HG02798 (cell line): ENCODE results near the gene RHOJ.

Experiments used
- ATAC-seq: cut with Tn5 transposase; IDR thresholded peaks from one replicate; pipeline ENCODE4 v1.9.1; 2021; ENCODE audit warnings: mild to moderate bottlenecking; ENCODE audit not compliant: unreplicated experiment, poor library complexity

RHOJ gene

DNA sequence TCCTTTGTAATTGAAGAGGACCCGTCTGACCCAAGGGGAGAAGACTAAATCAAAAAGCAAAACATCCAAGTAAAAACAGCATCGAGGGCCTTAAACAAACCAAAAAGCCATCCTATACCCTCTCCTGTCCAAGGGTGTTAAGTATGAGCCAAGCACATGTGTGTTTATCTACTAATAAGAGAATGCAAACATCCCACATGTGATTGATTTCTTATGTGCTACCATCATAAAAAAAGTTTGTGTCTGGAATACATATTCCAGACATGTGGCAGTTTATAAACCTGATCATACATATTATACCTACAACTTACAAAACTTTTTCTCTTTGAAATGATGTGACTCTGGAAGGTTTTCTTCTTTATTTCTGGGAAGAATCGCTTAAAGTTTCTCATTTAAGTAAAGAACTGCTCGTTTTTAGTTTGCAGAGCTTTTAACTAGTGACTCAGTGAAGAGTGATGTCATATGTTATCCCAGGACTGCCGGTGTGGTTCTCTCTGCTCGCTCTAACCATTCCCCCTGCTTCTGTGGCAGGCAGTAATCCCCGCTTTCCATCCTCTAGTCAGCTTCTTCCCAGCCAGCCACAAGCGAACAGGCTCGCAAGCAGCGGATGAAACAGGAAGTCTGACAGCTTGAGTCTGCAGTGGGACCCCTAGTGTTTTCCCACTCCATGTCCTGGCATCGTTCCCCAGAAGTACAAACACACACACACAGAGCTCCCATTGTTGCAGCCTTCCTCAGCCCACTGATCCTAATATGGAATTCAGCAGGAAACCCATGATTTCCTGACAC lies 431 bp upstream of the RHOJ start:
- no peak for ATAC-seq

- ATAC-seq = no peak
Measured at GRCh38 chr14:63205044-63205575, 867 bp downstream of the RHOJ start.

- ATAC-seq = no peak
Measured at GRCh38 chr14:63205866-63206265, 1.6 kb downstream of the RHOJ start.

GRCh38 chr14:63209160-63209559 lies 4.9 kb downstream of the RHOJ start:
- no peak for ATAC-seq

- no peak for ATAC-seq
Measured at GRCh38 chr14:63210812-63211211, 6.6 kb downstream of the RHOJ start.

GRCh38 chr14:63212209-63212608 lies 8.0 kb downstream of the RHOJ start:
- no peak for ATAC-seq

- ATAC-seq = no peak
Measured at GRCh38 chr14:63212776-63213500, 8.7 kb downstream of the RHOJ start.

- no peak for ATAC-seq
Measured at GRCh38 chr14:63214417-63215196, 10.4 kb downstream of the RHOJ start.

- no peak for ATAC-seq
Measured at GRCh38 chr14:63220526-63220925, 16.3 kb downstream of the RHOJ start.

DNA sequence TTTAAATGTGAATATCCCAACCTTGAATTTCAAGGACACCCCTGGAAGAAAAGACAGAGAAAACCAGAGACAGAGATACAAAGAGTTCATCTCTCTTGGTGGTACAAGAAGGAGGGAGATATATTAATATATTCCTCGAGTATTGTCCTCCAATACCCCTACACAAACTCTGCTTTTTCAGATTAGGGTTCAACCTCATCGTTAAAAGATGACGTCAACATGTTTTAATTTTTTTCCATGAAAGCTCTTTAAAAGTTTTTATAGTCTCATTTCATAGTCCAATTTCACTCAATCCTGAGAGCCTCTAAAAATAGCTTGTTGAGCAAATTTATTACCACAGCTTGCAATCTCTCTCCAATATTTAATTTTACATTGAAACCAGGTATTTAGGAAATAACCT lies 19.4 kb downstream of the RHOJ start:
- ATAC-seq = no peak

DNA sequence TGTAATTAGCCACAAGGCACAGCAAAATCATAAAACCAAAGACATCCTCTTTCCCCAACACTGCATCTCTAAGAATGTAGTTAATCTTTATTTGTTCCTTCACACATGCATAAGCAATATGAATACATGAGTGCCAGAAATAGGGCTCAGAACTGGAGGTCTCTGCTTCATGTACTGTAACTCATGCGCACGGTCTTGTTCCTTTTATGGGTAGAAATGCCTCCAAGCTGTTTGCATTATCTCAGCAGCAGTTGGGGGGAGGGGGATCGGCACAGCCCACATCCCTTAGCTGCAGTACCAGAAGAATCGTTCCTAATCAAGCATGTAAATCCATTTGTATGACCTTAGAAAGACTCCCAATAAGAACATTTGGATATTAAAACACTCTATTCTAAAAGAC lies 20.0 kb downstream of the RHOJ start:
- no peak for ATAC-seq

DNA sequence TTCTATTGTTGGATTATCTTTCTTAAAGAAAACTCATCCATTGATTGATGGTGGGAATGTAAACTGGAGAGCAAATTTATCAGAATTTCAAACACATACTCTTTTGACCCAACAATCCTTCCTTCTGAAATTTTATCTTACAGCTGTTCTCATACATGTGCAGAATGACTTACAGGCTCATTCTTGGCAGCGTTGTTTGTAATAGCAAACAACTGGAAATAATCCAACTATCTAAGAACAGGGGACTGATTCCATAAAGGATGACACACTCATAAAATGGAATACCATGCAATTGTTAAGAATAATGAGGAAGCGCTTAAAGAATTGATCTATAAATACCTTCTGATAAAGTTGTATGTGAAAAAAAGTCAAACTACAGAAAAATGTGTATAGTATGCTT lies 24.0 kb downstream of the RHOJ start:
- no peak for ATAC-seq

GRCh38 chr14:63229330-63230059 lies 25.3 kb downstream of the RHOJ start:
- ATAC-seq = no peak

DNA sequence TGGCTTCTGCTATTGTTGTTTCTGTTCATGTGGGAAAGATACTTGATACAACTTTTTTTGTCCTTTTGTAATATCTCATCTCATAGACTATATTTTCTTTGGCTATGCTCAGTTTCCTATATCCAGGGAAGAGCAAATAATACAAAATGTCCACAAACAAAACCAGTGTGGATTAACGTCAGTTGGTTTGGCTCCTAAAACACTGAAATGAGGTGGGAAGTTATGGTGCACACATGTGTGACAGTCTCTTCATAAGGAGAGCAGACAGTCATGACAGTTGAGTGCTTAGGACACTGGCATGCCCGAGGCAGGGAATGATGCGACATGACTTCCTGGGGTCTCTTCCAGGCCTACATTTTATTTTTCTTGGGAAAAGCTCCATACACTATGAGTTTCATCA lies 27.5 kb downstream of the RHOJ start:
- no peak for ATAC-seq

DNA sequence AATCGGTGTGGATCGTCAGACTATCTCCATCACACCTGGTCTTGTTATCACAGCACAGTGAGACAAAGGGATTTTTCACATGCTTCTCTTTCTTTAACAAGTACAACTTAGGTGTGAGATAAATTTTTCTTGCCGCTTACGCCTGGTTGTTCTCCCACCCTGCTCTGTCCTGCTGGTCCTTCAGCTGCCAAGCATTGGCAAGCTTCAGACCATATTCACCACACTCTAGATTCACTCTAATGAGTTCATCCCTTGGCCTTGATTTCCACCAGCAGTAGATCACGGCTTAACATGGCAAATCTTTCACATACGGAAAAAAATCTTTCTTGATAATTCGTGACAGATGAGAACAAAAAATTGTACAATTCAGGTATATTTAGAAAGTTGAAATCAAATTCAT lies 33.5 kb downstream of the RHOJ start:
- ATAC-seq = no peak

DNA sequence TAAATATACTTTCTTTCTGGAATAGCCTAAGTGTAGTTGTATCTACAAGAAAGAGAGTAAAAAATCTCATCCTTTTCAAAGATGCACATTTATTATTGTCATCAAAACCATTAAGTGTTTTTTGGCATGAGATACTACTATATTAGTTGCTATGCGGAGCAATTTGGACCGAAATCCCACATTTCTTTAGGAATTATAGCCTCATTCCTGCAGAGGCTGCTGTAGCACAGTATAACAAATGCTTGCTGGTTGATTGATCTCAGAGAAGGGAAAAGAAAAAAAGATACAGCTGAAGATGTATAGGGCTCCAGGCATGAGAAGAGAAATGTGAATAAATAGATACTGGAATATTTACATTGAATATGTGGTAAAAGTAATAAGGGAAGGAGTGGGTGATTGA lies 36.0 kb downstream of the RHOJ start:
- ATAC-seq = no peak

DNA sequence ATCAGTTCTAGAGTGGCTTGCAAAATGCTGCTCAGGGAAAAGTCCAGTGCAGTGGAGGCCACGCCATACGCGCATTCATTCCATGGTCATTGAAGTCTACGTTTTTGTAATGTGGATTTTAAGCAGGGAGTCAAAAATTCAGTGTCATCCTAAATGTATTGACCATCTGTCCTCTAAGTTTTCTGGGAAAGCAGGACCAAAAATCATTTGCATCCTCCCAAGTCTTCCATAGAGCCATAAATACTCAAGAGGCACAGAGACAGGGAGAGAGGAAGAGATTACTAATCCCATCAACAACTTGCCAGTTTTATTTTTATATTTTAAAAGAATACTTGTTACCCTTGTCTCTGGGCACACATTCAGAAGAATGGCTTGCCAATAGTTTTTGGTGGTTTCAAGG lies 36.9 kb downstream of the RHOJ start:
- ATAC-seq = no peak

DNA sequence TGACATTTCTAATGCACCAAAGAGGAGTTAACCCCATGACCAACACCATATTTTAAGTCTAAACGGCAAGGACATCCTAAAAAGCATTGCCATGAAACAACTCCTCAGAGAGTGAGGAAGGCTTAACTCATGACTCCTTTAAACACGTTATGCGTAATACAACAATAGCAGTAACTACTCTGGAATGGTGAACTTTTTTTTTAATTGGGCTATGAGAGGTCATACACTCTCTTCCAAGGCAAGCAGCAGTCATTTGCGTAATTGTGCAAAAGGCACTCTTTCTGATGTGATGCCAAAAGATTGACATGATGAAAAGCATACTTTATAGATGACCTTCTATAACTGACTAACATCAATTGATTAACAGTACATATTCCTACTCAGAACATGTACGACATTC lies 39.4 kb downstream of the RHOJ start:
- no peak for ATAC-seq

DNA sequence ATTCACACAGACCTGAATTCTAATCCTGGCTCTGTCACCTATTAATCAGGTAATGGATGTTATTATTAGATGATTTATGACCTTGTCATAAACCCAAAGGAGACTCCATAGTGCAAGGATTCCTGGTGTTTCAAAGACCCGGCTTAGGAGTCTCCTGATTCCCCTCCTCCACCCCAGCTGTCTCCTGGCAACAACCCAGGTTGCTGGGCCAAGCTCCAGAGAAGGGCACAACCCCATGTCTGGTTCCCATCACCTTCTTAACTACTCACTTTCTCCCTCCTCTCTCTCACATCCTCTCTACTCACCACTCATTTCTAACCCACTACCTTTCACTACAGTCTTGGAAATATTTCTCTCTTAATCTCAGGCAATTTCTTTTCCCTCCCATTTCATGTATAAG lies 41.6 kb downstream of the RHOJ start:
- no peak for ATAC-seq

DNA sequence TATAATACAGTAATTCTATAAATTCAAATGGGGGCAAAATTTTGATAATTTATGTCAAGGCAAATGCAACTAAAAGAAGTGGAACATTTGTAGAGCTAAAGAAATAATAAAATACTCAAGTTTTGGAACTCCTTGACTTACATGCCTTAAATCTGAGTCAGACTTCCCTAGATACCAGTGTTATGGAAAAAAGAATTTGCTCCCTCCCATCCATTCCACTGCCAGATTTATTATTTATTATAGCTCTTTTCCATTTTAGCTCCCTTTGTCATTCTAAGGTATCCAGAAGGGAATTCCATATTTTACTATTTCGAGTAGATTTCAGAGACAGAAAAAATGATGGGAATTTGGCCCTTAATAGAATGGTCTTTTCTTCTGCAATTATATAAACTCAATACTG lies 44.0 kb downstream of the RHOJ start:
- no peak for ATAC-seq
